Thoracic aorta (tissue), 2 donors: Measurements from ENCODE around the gene IGFBPL1. TPM values are rescaled to one million over a fixed set of nuclear protein-coding genes. Genes with fewer than 3 reads are reported as not detected.
A peak's percentile ranks its signal among the peaks of the same experiment; 100 is the strongest.

Experiments used
- ATAC-seq: fragments of 150-250 bp; one replicate; pipeline ENCODE4 v1.8.0; 2017; ENCODE audit warnings: low read depth; ENCODE audit not compliant: insufficient number of reproducible peaks, low FRiP score
- DNase-seq: peaks from one replicate; pipeline ENCODE4 v3.0.0-alpha.2; 2020; ENCODE audit warnings: low spot score
- H3K27ac ChIP-seq, 2 donors: fragments of 200-600 bp; sonication (generic); 1 replicate in 1 of 2; 2 replicates in 1 of 2; pipeline ENCODE4 v1.5.1; 2016; ENCODE audit warnings: mild to moderate bottlenecking in 2 of 2, moderate library complexity in 2 of 2
- H3K27me3 ChIP-seq: fragments of 200-600 bp; sonication (generic); replicated peaks from 2 replicates; pipeline ENCODE4 v1.6.0; 2016; ENCODE audit warnings: mild to moderate bottlenecking; ENCODE audit not compliant: insufficient read depth
- H3K36me3 ChIP-seq: fragments of 200-600 bp; sonication (generic); one replicate; pipeline ENCODE4 v1.5.1; 2016
- H3K4me1 ChIP-seq, 2 donors: fragments of 200-600 bp; sonication (generic); 1 replicate in 1 of 2; 2 replicates in 1 of 2; pipeline versions ENCODE4 v1.5.1 to v1.6.0; 2016; ENCODE audit warnings: low read depth in 2 of 2, mild to moderate bottlenecking in 1 of 2; ENCODE audit not compliant: control insufficient read depth in 1 of 2
- H3K4me3 ChIP-seq: fragments of 200-600 bp; sonication (generic); 2 replicates; pipeline ENCODE4 v1.5.1; 2016; ENCODE audit warnings: mild to moderate bottlenecking
- H3K9me3 ChIP-seq: fragments of 200-600 bp; sonication (generic); 2 replicates; pipeline ENCODE4 v1.5.1; 2016
- CTCF ChIP-seq: fragments of 200-600 bp; sonication (generic); IDR thresholded peaks from one replicate; pipeline ENCODE4 v1.5.1; 2019; ENCODE audit warnings: antibody characterized with exemption
- total RNA-seq, 2 donors: library from RNA; depleted of rRNA; stranded (reverse); fragments of >200 nt; gene quantifications; one replicate each; pipeline versions ENCODE4 v1.1.0 to v1.2.3, GENCODE V29; 2016

The IGFBPL1 gene
- total RNA-seq, 2 donors from 2014 or later = 16.6 to 34.0 TPM

- TF ChIP-seq CTCF = no peak
- no peaks in the 10 kb centered on the region for H3K9me3 ChIP-seq
- DNase-seq = no peak
- no peaks in the 10 kb centered on the region for H3K27me3 ChIP-seq
- H3K36me3 ChIP-seq = peaks cover 18% of the 10 kb centered on the region
- H3K4me1 ChIP-seq = peaks cover 40 to 75% of the 10 kb centered on the region in 2 donors
- no peak for ATAC-seq
- peak overlapping the region; percentile 99 to 100 for H3K27ac ChIP-seq
- H3K4me3 ChIP-seq = peak overlapping the region; percentile 93
Observed at GRCh38 chr9:38391278-38392118, 32.8 kb downstream of the IGFBPL1 start.

DNA sequence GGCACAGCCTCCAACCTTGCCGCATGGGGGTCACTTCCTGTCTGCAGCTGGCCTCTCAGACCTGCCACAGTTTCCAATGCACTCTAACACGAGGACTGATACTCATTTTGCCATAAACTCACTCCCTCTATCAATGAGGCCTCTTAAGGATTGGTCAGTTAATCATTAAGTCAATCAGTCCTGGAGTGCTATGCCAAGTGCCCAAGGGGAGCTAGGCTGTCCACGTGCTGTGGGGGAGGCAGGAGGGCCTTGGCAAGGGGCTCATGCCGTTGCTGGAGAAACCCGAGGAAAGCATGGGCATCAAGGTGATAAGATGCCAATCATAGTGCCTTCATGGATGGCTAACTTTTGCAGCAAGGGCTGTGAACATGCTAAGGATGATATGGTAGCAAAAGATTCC is 33.4 kb downstream of the IGFBPL1 start:
- ATAC-seq = no peak
- no peak overlapping the region for H3K4me3 ChIP-seq

GRCh38 chr9:38390442-38390841 is 33.8 kb downstream of the IGFBPL1 start:
- Histone ChIP-seq H3K36me3 (peaks cover 8% of the 10 kb centered on the region), H3K4me1 (peaks cover 34 to 70% of the 10 kb centered on the region in 2 donors), H3K4me3 (no peak overlapping the region), H3K27me3 (no peaks in the 10 kb centered on the region), H3K27ac (peak overlapping the region; percentile 99 to 100), H3K9me3 (no peaks in the 10 kb centered on the region)
- no peak for TF ChIP-seq CTCF
- ATAC-seq = no peak
- no peak for DNase-seq

More for the DNA sequence above, 33.4 kb downstream of the IGFBPL1 start:
- DNase-seq = no peak
- no peaks in the 10 kb centered on the region for H3K9me3 ChIP-seq
- peak overlapping the region; percentile 99 to 100 for H3K27ac ChIP-seq
- H3K27me3 ChIP-seq = no peaks in the 10 kb centered on the region
- H3K4me1 ChIP-seq = peaks cover 35 to 70% of the 10 kb centered on the region in 2 donors
- peaks cover 12% of the 10 kb centered on the region for H3K36me3 ChIP-seq
- TF ChIP-seq CTCF = no peak

- no peak for TF ChIP-seq CTCF
- Histone ChIP-seq H3K4me1 (peaks cover 23 to 70% of the 10 kb centered on the region in 2 donors), H3K9me3 (no peaks in the 10 kb centered on the region), H3K4me3 (peak overlapping the region; percentile 2), H3K27me3 (no peaks in the 10 kb centered on the region), H3K36me3 (no peaks in the 10 kb centered on the region), H3K27ac (peak overlapping the region; percentile 99 to 100)
- no peak for DNase-seq
- ATAC-seq = no peak
Observed at GRCh38 chr9:38389313-38389712, 34.9 kb downstream of the IGFBPL1 start.

GRCh38 chr9:38388283-38389223 is 35.7 kb downstream of the IGFBPL1 start:
- no peaks in the 10 kb centered on the region for H3K9me3 ChIP-seq
- DNase-seq (no peak), ATAC-seq (peak; percentile 13)
- H3K4me1 ChIP-seq = peaks cover 21 to 68% of the 10 kb centered on the region in 2 donors
- H3K27ac ChIP-seq = peak overlapping the region; percentile 99 to 100
- no peak for TF ChIP-seq CTCF
- no peaks in the 10 kb centered on the region for H3K27me3 ChIP-seq
- no peak overlapping the region for H3K4me3 ChIP-seq
- no peaks in the 10 kb centered on the region for H3K36me3 ChIP-seq
